ENCODE data around the gene HIGD2A. TPM values are rescaled to one million over a fixed set of nuclear protein-coding genes. Genes with fewer than 3 reads are reported as not detected.

HIGD2A gene
- total RNA-seq, 2 donors from 2014 or later, result 101 to 102 TPM

DNA sequence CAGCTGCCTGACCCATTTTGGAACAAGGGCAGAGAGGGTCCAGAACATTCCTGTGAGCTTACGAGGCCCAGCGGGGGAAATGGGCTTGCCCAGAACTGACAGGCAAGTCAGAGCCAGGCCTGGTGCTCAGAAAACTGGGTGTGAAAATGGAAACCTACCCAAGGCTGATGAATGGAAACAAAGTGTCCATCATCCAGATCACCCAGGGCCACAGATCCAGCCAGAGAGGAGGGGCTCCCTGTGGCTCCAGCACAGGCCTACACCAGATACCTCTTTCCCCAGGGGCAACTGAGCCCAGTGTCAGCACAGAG is 24.7 kb downstream of the HIGD2A start:
- Mint-ChIP-seq H3K36me3 (ENCODE audit: low read depth) (peaks cover 10% of the 10 kb centered on the region), H3K9me3 (peaks cover 13% of the 10 kb centered on the region), H3K4me1 (peaks cover 4% of the 10 kb centered on the region), H3K27ac (no peak overlapping the region), H3K4me3 (no peak overlapping the region), H3K27me3 (ENCODE audit: insufficient read depth) (peaks cover 9% of the 10 kb centered on the region)
- no peak for DNase-seq
- peaks cover 3% of the 10 kb centered on the region for H3K4me1 ChIP-seq (ENCODE audit: control insufficient read depth, insufficient read depth, low read length)
- H3K36me3 ChIP-seq (ENCODE audit: control insufficient read depth, insufficient read depth, low read length), result peaks cover 41% of the 10 kb centered on the region
- TF ChIP-seq, protein P1, sequence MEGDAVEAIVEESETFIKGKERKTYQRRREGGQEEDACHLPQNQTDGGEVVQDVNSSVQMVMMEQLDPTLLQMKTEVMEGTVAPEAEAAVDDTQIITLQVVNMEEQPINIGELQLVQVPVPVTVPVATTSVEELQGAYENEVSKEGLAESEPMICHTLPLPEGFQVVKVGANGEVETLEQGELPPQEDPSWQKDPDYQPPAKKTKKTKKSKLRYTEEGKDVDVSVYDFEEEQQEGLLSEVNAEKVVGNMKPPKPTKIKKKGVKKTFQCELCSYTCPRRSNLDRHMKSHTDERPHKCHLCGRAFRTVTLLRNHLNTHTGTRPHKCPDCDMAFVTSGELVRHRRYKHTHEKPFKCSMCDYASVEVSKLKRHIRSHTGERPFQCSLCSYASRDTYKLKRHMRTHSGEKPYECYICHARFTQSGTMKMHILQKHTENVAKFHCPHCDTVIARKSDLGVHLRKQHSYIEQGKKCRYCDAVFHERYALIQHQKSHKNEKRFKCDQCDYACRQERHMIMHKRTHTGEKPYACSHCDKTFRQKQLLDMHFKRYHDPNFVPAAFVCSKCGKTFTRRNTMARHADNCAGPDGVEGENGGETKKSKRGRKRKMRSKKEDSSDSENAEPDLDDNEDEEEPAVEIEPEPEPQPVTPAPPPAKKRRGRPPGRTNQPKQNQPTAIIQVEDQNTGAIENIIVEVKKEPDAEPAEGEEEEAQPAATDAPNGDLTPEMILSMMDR (conservative IDR thresholded peaks at IDR 0.05), result no peak
- H3K27ac ChIP-seq (ENCODE audit: low read depth, low read length), result no peak overlapping the region
- H3K27me3 ChIP-seq (ENCODE audit: control insufficient read depth, insufficient read depth, low read length, poor library complexity, severe bottlenecking), result no peaks in the 10 kb centered on the region
- peaks cover 8% of the 10 kb centered on the region for H3K9me3 ChIP-seq (ENCODE audit: control insufficient read depth, low read length)
- WGBS, 2 experiments (ENCODE audit: insufficient coverage in 1 of 2, insufficient read length in 1 of 2), result 92 to 98% methylated on average over 2 of the region's 2 CpGs
- H3K9ac ChIP-seq (ENCODE audit: extremely low read depth, low read length, poor library complexity, severe bottlenecking), result no peak overlapping the region
- H3K4me3 ChIP-seq (ENCODE audit: low read length), result peak overlapping the region; percentile 95

GRCh38 chr5:176413709-176414191 is 25.2 kb downstream of the HIGD2A start:
- peaks cover 3% of the 10 kb centered on the region for H3K4me1 ChIP-seq (ENCODE audit: control insufficient read depth, insufficient read depth, low read length)
- Mint-ChIP-seq H3K9me3 (peaks cover 19% of the 10 kb centered on the region), H3K27me3 (ENCODE audit: insufficient read depth) (peaks cover 9% of the 10 kb centered on the region), H3K36me3 (ENCODE audit: low read depth) (peaks cover 11% of the 10 kb centered on the region), H3K4me1 (peaks cover 4% of the 10 kb centered on the region), H3K4me3 (no peak overlapping the region), H3K27ac (peak overlapping the region; percentile 37)
- H3K9me3 ChIP-seq (ENCODE audit: control insufficient read depth, low read length), result peaks cover 8% of the 10 kb centered on the region
- peaks cover 36% of the 10 kb centered on the region for H3K36me3 ChIP-seq (ENCODE audit: control insufficient read depth, insufficient read depth, low read length)
- WGBS, 2 experiments (ENCODE audit: insufficient coverage in 1 of 2, insufficient read length in 1 of 2), result 85 to 87% methylated on average over 6 to 7 of the region's 7 CpGs
- TF ChIP-seq, protein P1 (conservative IDR thresholded peaks at IDR 0.05), result no peak
- no peaks in the 10 kb centered on the region for H3K27me3 ChIP-seq (ENCODE audit: control insufficient read depth, insufficient read depth, low read length, poor library complexity, severe bottlenecking)
- DNase-seq, result no peak
- H3K27ac ChIP-seq (ENCODE audit: low read depth, low read length), result no peak overlapping the region
- H3K4me3 ChIP-seq (ENCODE audit: low read length), result peak overlapping the region; percentile 95
- H3K9ac ChIP-seq (ENCODE audit: extremely low read depth, low read length, poor library complexity, severe bottlenecking), result no peak overlapping the region

GRCh38 chr5:176414704-176415103 is 26.2 kb downstream of the HIGD2A start:
- Histone ChIP-seq H3K9ac (ENCODE audit: extremely low read depth, low read length, poor library complexity, severe bottlenecking) (peak overlapping the region; percentile 88), H3K27me3 (ENCODE audit: control insufficient read depth, insufficient read depth, low read length, poor library complexity, severe bottlenecking) (no peaks in the 10 kb centered on the region), H3K4me3 (ENCODE audit: low read length) (peak overlapping the region; percentile 95), H3K36me3 (ENCODE audit: control insufficient read depth, insufficient read depth, low read length) (peaks cover 30% of the 10 kb centered on the region), H3K4me1 (ENCODE audit: control insufficient read depth, insufficient read depth, low read length) (peaks cover 3% of the 10 kb centered on the region), H3K9me3 (ENCODE audit: control insufficient read depth, low read length) (peaks cover 13% of the 10 kb centered on the region), H3K27ac (ENCODE audit: low read depth, low read length) (no peak overlapping the region)
- H3K4me1 Mint-ChIP-seq, result peaks cover 4% of the 10 kb centered on the region
- H3K4me3 Mint-ChIP-seq, result peak overlapping the region; percentile 63
- H3K36me3 Mint-ChIP-seq (ENCODE audit: low read depth), result peaks cover 11% of the 10 kb centered on the region
- H3K9me3 Mint-ChIP-seq, result peaks cover 26% of the 10 kb centered on the region
- DNase-seq, result no peak
- TF ChIP-seq, protein P1 (conservative IDR thresholded peaks at IDR 0.05), result no peak
- WGBS, 2 experiments (ENCODE audit: insufficient coverage in 1 of 2, insufficient read length in 1 of 2), result 83 to 100% methylated on average over 1 to 3 of the region's 3 CpGs
- no peak overlapping the region for H3K27ac Mint-ChIP-seq
- peaks cover 9% of the 10 kb centered on the region for H3K27me3 Mint-ChIP-seq (ENCODE audit: insufficient read depth)
